PFSK-1 (cell line): Measurements from ENCODE around the gene S100A14.

Source experiments
- FOXP2 ChIP-seq: optimal IDR thresholded peaks from 2 replicates; pipeline ENCODE3; 2011; ENCODE audit warnings: borderline replicate concordance, control low read depth, inconsistent platforms; ENCODE audit not compliant: insufficient read depth; ENCODE audit errors: extremely low read length, extremely low read depth
- POLR2AphosphoS5 ChIP-seq: IDR thresholded peaks from 2 replicates; pipeline ENCODE4 v1.6.1; 2012; ENCODE audit warnings: low read depth, mild to moderate bottlenecking, control low read depth, low read length, moderate library complexity
- SIN3A ChIP-seq: IDR thresholded peaks from 2 replicates; pipeline ENCODE4 v1.6.1; 2012; ENCODE audit warnings: mild to moderate bottlenecking, low read length, moderate library complexity, borderline replicate concordance; ENCODE audit not compliant: insufficient read depth
- TAF1 ChIP-seq: IDR thresholded peaks from 2 replicates; pipeline ENCODE4 v1.6.1; 2012; ENCODE audit warnings: low read length, control low read depth, borderline replicate concordance; ENCODE audit not compliant: insufficient read depth
- TF ChIP-seq, protein P1 (sequence below), 2 experiments: IDR thresholded peaks; 2 replicates each; pipeline versions ENCODE4 v1.6.1 to v1.8.0; 2011 to 2012; ENCODE audit warnings: low read depth in 2 of 2, low read length in 2 of 2, control low read depth in 1 of 2, inconsistent platforms in 1 of 2, mild to moderate bottlenecking in 1 of 2, moderate library complexity in 1 of 2; ENCODE audit not compliant: insufficient read depth in 1 of 2

DNA sequence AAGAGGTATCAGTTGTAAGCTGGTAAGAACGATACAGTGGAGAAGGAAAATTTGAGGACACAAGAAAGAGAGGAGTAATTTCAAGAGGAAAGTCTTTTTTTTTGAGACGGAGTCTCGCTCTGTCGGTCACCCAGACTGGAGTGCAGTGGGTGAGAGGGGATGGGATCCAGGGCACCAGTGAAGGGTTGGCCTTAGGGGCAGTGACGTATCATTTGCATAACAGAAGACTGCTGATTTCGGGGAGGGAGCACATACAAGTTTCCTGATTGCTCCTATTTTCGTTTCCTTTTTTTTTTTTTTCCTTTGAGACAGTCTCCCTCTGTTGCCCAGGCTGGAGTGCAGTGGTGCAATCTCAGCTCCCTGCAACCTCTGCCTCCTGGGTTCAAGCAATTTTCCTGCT, 7.0 kb upstream of the S100A14 start:
- TF ChIP-seq, protein P1, sequence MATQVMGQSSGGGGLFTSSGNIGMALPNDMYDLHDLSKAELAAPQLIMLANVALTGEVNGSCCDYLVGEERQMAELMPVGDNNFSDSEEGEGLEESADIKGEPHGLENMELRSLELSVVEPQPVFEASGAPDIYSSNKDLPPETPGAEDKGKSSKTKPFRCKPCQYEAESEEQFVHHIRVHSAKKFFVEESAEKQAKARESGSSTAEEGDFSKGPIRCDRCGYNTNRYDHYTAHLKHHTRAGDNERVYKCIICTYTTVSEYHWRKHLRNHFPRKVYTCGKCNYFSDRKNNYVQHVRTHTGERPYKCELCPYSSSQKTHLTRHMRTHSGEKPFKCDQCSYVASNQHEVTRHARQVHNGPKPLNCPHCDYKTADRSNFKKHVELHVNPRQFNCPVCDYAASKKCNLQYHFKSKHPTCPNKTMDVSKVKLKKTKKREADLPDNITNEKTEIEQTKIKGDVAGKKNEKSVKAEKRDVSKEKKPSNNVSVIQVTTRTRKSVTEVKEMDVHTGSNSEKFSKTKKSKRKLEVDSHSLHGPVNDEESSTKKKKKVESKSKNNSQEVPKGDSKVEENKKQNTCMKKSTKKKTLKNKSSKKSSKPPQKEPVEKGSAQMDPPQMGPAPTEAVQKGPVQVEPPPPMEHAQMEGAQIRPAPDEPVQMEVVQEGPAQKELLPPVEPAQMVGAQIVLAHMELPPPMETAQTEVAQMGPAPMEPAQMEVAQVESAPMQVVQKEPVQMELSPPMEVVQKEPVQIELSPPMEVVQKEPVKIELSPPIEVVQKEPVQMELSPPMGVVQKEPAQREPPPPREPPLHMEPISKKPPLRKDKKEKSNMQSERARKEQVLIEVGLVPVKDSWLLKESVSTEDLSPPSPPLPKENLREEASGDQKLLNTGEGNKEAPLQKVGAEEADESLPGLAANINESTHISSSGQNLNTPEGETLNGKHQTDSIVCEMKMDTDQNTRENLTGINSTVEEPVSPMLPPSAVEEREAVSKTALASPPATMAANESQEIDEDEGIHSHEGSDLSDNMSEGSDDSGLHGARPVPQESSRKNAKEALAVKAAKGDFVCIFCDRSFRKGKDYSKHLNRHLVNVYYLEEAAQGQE (IDR thresholded peaks at IDR 0.05; ENCODE audit: insufficient read depth in 1 of 2, low read depth in 2 of 2, low read length in 2 of 2) = no peak
- TF ChIP-seq POLR2AphosphoS5 (no peak), SIN3A (no peak), TAF1 (no peak), FOXP2 (no peak)
